ENCODE data around the gene MRGPRF.

DNA sequence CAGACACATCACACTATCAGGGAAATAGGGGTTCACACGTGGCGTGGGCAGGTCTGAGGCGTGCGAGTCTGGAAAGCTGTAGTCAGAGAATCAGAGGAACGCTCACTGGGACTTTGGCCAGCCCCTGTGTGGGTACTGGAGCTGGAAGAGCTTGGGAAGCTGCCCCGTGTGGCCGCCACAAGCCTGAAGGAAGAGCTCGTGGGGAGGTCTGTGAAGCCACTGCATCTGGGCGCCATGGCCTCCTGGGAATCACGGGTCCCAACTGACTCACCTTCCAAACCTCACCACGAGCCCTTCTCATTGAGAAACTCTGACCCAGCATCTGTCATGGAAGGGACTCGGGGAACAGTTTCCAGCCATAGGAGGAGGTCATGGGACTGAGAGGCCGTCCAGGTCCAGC lies 5.9 kb upstream of the MRGPRF start:
- TF ChIP-seq, protein P1, sequence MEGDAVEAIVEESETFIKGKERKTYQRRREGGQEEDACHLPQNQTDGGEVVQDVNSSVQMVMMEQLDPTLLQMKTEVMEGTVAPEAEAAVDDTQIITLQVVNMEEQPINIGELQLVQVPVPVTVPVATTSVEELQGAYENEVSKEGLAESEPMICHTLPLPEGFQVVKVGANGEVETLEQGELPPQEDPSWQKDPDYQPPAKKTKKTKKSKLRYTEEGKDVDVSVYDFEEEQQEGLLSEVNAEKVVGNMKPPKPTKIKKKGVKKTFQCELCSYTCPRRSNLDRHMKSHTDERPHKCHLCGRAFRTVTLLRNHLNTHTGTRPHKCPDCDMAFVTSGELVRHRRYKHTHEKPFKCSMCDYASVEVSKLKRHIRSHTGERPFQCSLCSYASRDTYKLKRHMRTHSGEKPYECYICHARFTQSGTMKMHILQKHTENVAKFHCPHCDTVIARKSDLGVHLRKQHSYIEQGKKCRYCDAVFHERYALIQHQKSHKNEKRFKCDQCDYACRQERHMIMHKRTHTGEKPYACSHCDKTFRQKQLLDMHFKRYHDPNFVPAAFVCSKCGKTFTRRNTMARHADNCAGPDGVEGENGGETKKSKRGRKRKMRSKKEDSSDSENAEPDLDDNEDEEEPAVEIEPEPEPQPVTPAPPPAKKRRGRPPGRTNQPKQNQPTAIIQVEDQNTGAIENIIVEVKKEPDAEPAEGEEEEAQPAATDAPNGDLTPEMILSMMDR (IDR thresholded peaks at IDR 0.05; ENCODE audit: poor library complexity, severe bottlenecking) = no peak
- no peak for TF ChIP-seq POLR2AphosphoS5 (IDR thresholded peaks at IDR 0.05)
- no peak for TF ChIP-seq MXI1 (conservative IDR thresholded peaks at IDR 0.05; ENCODE audit: poor library complexity, severe bottlenecking)
- TF ChIP-seq EZH2 (IDR thresholded peaks at IDR 0.05; ENCODE audit: borderline replicate concordance, insufficient read depth, low read length, poor library complexity, severe bottlenecking) = no peak
- no peak for TF ChIP-seq SMC3 (conservative IDR thresholded peaks at IDR 0.05; ENCODE audit: poor library complexity)
- TF ChIP-seq, protein P2, sequence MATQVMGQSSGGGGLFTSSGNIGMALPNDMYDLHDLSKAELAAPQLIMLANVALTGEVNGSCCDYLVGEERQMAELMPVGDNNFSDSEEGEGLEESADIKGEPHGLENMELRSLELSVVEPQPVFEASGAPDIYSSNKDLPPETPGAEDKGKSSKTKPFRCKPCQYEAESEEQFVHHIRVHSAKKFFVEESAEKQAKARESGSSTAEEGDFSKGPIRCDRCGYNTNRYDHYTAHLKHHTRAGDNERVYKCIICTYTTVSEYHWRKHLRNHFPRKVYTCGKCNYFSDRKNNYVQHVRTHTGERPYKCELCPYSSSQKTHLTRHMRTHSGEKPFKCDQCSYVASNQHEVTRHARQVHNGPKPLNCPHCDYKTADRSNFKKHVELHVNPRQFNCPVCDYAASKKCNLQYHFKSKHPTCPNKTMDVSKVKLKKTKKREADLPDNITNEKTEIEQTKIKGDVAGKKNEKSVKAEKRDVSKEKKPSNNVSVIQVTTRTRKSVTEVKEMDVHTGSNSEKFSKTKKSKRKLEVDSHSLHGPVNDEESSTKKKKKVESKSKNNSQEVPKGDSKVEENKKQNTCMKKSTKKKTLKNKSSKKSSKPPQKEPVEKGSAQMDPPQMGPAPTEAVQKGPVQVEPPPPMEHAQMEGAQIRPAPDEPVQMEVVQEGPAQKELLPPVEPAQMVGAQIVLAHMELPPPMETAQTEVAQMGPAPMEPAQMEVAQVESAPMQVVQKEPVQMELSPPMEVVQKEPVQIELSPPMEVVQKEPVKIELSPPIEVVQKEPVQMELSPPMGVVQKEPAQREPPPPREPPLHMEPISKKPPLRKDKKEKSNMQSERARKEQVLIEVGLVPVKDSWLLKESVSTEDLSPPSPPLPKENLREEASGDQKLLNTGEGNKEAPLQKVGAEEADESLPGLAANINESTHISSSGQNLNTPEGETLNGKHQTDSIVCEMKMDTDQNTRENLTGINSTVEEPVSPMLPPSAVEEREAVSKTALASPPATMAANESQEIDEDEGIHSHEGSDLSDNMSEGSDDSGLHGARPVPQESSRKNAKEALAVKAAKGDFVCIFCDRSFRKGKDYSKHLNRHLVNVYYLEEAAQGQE (IDR thresholded peaks at IDR 0.05; ENCODE audit: borderline replicate concordance) = no peak
- no peak for TF ChIP-seq EP300 (conservative IDR thresholded peaks at IDR 0.05; ENCODE audit: poor library complexity, severe bottlenecking)
- no peak for TF ChIP-seq TAF1 (IDR thresholded peaks at IDR 0.05; ENCODE audit: low read depth)
- TF ChIP-seq RAD21 (conservative IDR thresholded peaks at IDR 0.05) = no peak

Measured in neural cell (in vitro differentiated cells).